Activated CD4-positive, alpha-beta T cell treated with anti-CD3 and anti-CD28 coated beads, Interleukin-2, Interleukin-6, amounts not matched to agents 100 ng/mL and 50 ng/mL, durations not matched to agents 16 hours and 8 hours (primary cell): ENCODE measurements around the gene SNX9.
A peak's percentile ranks its signal among the peaks of the same experiment; 100 is the strongest.

Experiments used
- DNase-seq: peaks from one replicate; pipeline ENCODE4 v3.0.0-alpha.2; 2020

The SNX9 gene

GRCh38 chr6:157804448-157805327, 18.4 kb upstream of the SNX9 start:
- DNase-seq: peak; percentile 33

- no peak for DNase-seq
Observed at GRCh38 chr6:157806131-157806855, 16.8 kb upstream of the SNX9 start.

- DNase-seq: no peak
Observed at GRCh38 chr6:157806856-157807215, 16.2 kb upstream of the SNX9 start.

GRCh38 chr6:157808405-157808950, 14.6 kb upstream of the SNX9 start:
- DNase-seq: no peak

- DNase-seq: no peak
Observed at GRCh38 chr6:157809613-157810012, 13.4 kb upstream of the SNX9 start.

- no peak for DNase-seq
Observed at GRCh38 chr6:157811137-157811475, 11.9 kb upstream of the SNX9 start.

GRCh38 chr6:157811476-157812173, 11.4 kb upstream of the SNX9 start:
- DNase-seq: no peak

GRCh38 chr6:157812425-157813171, 10.4 kb upstream of the SNX9 start:
- DNase-seq: no peak

GRCh38 chr6:157813191-157813590, 9.9 kb upstream of the SNX9 start:
- DNase-seq: no peak

- no peak for DNase-seq
Observed at GRCh38 chr6:157813750-157814455, 9.1 kb upstream of the SNX9 start.

GRCh38 chr6:157814883-157815282, 8.2 kb upstream of the SNX9 start:
- DNase-seq: no peak

GRCh38 chr6:157821342-157822033, 1.6 kb upstream of the SNX9 start:
- no peak for DNase-seq

GRCh38 chr6:157822245-157823000, 623 bp upstream of the SNX9 start:
- DNase-seq: no peak

GRCh38 chr6:157823528-157824370, 703 bp downstream of the SNX9 start:
- DNase-seq: peak; percentile 89

GRCh38 chr6:157825243-157825904, 2.3 kb downstream of the SNX9 start:
- DNase-seq: no peak

- peak; percentile 24 for DNase-seq
Observed at GRCh38 chr6:157830354-157831017, 7.4 kb downstream of the SNX9 start.

GRCh38 chr6:157831018-157831369, 7.9 kb downstream of the SNX9 start:
- DNase-seq: no peak

GRCh38 chr6:157831424-157832249, 8.6 kb downstream of the SNX9 start:
- DNase-seq: no peak
